Ecto neural progenitor cell (in vitro differentiated cells): Measurements from ENCODE around the gene DPEP1.

ENCODE experiments used
- DNase-seq: peaks from one replicate; pipeline ENCODE4 v3.0.0-alpha.2; 2018; ENCODE audit warnings: low spot score

The DPEP1 gene

DNA sequence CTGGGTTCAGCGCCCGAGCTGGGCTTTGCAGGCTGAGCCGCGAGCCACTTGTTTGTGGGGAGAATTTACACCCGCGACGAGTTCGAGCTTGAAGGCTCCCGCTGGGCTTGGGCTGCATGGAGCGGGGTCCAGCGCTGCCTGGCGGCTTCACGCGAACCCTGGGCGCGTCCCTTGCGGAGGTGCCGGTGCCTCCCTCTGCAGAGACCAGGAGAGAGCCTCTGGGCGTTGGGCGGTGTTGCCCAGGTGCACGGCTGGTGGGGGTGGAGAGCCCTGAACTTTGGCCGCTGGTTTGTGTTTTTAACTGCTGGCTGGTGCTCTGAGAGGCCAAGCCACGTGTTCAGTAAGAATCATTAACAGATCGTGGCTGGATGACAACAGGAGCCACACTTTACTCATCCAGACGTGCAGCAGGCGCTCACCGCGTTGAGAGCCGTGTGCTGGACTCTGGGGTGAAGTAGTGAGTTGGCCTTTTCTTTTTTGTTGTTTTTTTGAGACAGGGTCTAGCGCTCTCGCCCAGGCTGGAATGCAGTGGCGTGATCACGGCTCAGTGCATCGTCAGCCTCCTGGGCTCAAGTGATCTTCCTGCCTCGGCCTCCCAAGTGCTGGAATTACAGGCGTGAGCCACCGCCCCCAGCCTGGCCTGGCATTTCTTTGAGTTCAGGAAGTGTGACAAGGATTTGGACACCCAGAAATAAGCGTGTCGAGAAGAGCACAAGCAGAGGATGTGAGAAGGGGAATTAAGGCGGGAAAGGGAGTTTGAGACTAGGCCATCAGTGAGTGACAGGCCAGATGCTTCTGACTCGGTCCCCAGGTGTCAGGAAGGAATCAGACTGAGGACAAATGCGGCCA, 73.9 kb downstream of the DPEP1 start:
- no peak for DNase-seq
